K562 (cell line): Measurements from ENCODE around the gene PDE4D. TPM values are rescaled to one million over a fixed set of nuclear protein-coding genes. Genes with fewer than 3 reads are reported as not detected.
A peak's percentile ranks its signal among the peaks of the same experiment; 100 is the strongest.

ENCODE experiments used
- ATAC-seq: fragments of 200-7000 bp; cut with Tn5 transposase; 3 replicates; pipeline ENCODE4 v1.9.1; 2020; ENCODE audit warnings: moderate library complexity
- BruUV-seq: library from RNA; stranded (reverse); fragments of 400-500 nt; replicated peaks from 2 replicates; lab custom pipeline; 2021; lab: Mats Ljungman, UMichigan
- CTCF ChIA-PET: fragments of 300-600 bp; formaldehyde crosslinking; extraction: SDS; loops from one replicate; lab custom pipeline; 2021; ENCODE audit warnings: low intra/inter-chr PET ratio; lab: Yijun Ruan, JAX
- POLR2A ChIA-PET: fragments of 300-600, 350-650 bp; sonication (Branson Sonifier 250); formaldehyde crosslinking; extraction: SDS; loops from one replicate; lab custom pipeline; 2021; ENCODE audit warnings: antibody characterized with exemption, inconsistent platforms; lab: Yijun Ruan, JAX
- DNase-seq, 4 experiments: peaks; one replicate each; pipeline versions ENCODE4 v3.0.0 to v3.0.0-alpha.2; 2011 to 2018; ENCODE audit warnings: low spot score in 3 of 4, mixed read lengths in 3 of 4; ENCODE audit errors: extremely low read depth in 1 of 4
- FAIRE-seq: peaks from 2 replicates; lab custom pipeline; 2011; peaks lifted over from hg19 to GRCh38; lab: Jason Lieb, UNC
- H2AFZ ChIP-seq: 2 replicates; pipeline ENCODE4 v1.6.0; 2011; ENCODE audit warnings: low read depth, low read length, control low read depth, inconsistent platforms
- H3K27ac ChIP-seq: fragments of 200-600 bp; 3 replicates; pipeline ENCODE4 v1.8.0; 2011; ENCODE audit warnings: low read depth, mild to moderate bottlenecking, control low read depth, inconsistent platforms, low read length, moderate library complexity, mixed read lengths; ENCODE audit errors: extremely low read depth
- H3K27me3 ChIP-seq, 2 experiments: fragments of 300-600 bp in 1 of 2; 2 replicates in 1 of 2; 3 replicates in 1 of 2; pipeline versions ENCODE4 v1.6.0 to v1.8.0; 2011; ENCODE audit warnings: inconsistent platforms in 2 of 2, low read length in 2 of 2, mild to moderate bottlenecking in 1 of 2, mixed read lengths in 1 of 2, moderate library complexity in 1 of 2; ENCODE audit not compliant: control insufficient read depth in 2 of 2, insufficient read depth in 2 of 2
- H3K36me3 ChIP-seq: fragments of 300-600 bp; 3 replicates; pipeline ENCODE4 v1.8.0; 2011; ENCODE audit warnings: mild to moderate bottlenecking, low read length, inconsistent platforms; ENCODE audit not compliant: control insufficient read depth, insufficient read depth
- H3K4me1 ChIP-seq, 2 experiments: fragments of 200-600 bp in 1 of 2; replicated peaks in 1 of 2; 2 replicates in 1 of 2; 3 replicates in 1 of 2; pipeline versions ENCODE4 v1.5.1 to v1.8.0; 2011; ENCODE audit warnings: inconsistent platforms in 2 of 2, low read length in 2 of 2, mild to moderate bottlenecking in 1 of 2, mixed read lengths in 1 of 2, moderate library complexity in 1 of 2; ENCODE audit not compliant: control insufficient read depth in 2 of 2, insufficient read depth in 2 of 2
- H3K4me2 ChIP-seq: 2 replicates; pipeline ENCODE4 v1.6.1; 2011; ENCODE audit warnings: low read length, control low read depth, inconsistent platforms, mixed read lengths; ENCODE audit not compliant: insufficient read depth
- H3K4me3 ChIP-seq: fragments of 200-600 bp; sonication (generic), shearing (Covaris generic); 2 replicates; pipeline ENCODE4 v1.5.1; 2016; ENCODE audit warnings: control low read depth, inconsistent platforms
- H3K79me2 ChIP-seq: fragments of 200-600 bp; 3 replicates; pipeline ENCODE4 v1.8.0; 2011; ENCODE audit warnings: low read length, inconsistent platforms; ENCODE audit not compliant: control insufficient read depth, insufficient read depth
- H3K9ac ChIP-seq, 2 experiments: 2 replicates each; pipeline versions ENCODE4 v1.6.0 to v1.6.1; 2011; ENCODE audit warnings: low read depth in 2 of 2, low read length in 2 of 2, control low read depth in 1 of 2, inconsistent platforms in 1 of 2, mild to moderate bottlenecking in 1 of 2, mixed read lengths in 1 of 2; ENCODE audit not compliant: insufficient read depth in 1 of 2
- H3K9me1 ChIP-seq: one replicate; pipeline ENCODE4 v1.6.0; 2011; ENCODE audit warnings: inconsistent platforms, mild to moderate bottlenecking, low read length, moderate library complexity; ENCODE audit not compliant: control insufficient read depth, insufficient read depth
- H3K9me3 ChIP-seq: replicated peaks from 2 replicates; pipeline ENCODE4 v1.5.1; 2011; ENCODE audit warnings: low read depth, low read length, inconsistent platforms; ENCODE audit not compliant: control insufficient read depth, insufficient read depth
- H4K20me1 ChIP-seq: replicated peaks from 2 replicates; pipeline ENCODE4 v1.6.1; 2011; ENCODE audit warnings: low read length, inconsistent platforms, mixed read lengths; ENCODE audit not compliant: control insufficient read depth, insufficient read depth
- C11orf30 ChIP-seq: fragments of 450-650 bp; IDR thresholded peaks from 2 replicates; pipeline ENCODE4 v1.6.1; 2016; ENCODE audit warnings: low read depth, mild to moderate bottlenecking
- MAFF ChIP-seq: IDR thresholded peaks from 2 replicates; pipeline ENCODE4 v1.6.1; 2012; ENCODE audit warnings: low read length, improper control_type of control experiment
- MAFG ChIP-seq: fragments of 450-650 bp; conservative IDR thresholded peaks from 2 replicates; pipeline ENCODE4 v1.6.1; 2016; ENCODE audit warnings: missing genetic modification characterization, missing compliant biosample characterization
- MAFK ChIP-seq: IDR thresholded peaks from 2 replicates; pipeline ENCODE4 v1.6.1; 2011; ENCODE audit warnings: low read length, improper control_type of control experiment
- PML ChIP-seq: IDR thresholded peaks from 2 replicates; pipeline ENCODE4 v1.6.1; 2012; ENCODE audit warnings: low read length, inconsistent platforms
- SNRNP70 ChIP-seq: fragments of 200-400 bp; formaldehyde crosslinking; optimal IDR thresholded peaks from 2 replicates; pipeline ENCODE3; 2017; ENCODE audit warnings: low read depth, low read length
- ZNF316 ChIP-seq: fragments of 450-650 bp; IDR thresholded peaks from 2 replicates; pipeline ENCODE4 v1.6.1; 2016
- WGBS: fragments of 100-300 bp; shearing (Covaris generic); methylation state at CpG from one replicate; pipeline ENCODE4 v1.1.6; 2016; ENCODE audit warnings: low coverage, mixed read lengths; ENCODE audit not compliant: insufficient coverage; ENCODE audit errors: missing lambda C conversion rate; 5-methylcytosine and 5-hydroxymethylcytosine counted together
- in situ Hi-C: fragments of 300-500 bp; cut with MboI; formaldehyde crosslinking; loops from 4 replicates; pipeline ENCODE4 v1.15.0; 2018; ENCODE audit warnings: inconsistent platforms, mixed read lengths
- intact Hi-C: fragments of 100-400 bp; cut with micrococcal nuclease; formaldehyde crosslinking; loops from 2 replicates; pipeline ENCODE4 v1.14.2; 2022
- polyA plus RNA-seq, 8 experiments: library from polyadenylated mRNA; depleted of rRNA in 4 of 8; stranded (reverse) in 5 of 8; unstranded in 3 of 8; fragments of >200 nt; fragmentation: Nextera tagmentation in 2 of 8; fragmentation: Illumina TruSeq in 1 of 8; extraction: Ambion mirVana in 2 of 8; extraction: Trizol in 1 of 8; gene quantifications; 2 replicates each; pipeline versions ENCODE4 v1.2.1 to v1.2.3, GENCODE V29; 2011 to 2014; ENCODE audit warnings: inconsistent platforms in 1 of 8, missing spikeins in 1 of 8
- total RNA-seq, 7 experiments: library from RNA; depleted of rRNA in 6 of 7; stranded (reverse); fragments of >200 nt in 6 of 7; fragmentation: Illumina TruSeq in 2 of 7; extraction: Trizol in 2 of 7; gene quantifications; 2 replicates each; pipeline versions ENCODE4 v1.2.1 to v1.2.3, GENCODE V29; 2011 to 2021; ENCODE audit warnings: low replicate concordance in 1 of 7
- TF ChIP-seq, protein P1 (sequence below): fragments of 450-650 bp; IDR thresholded peaks from 2 replicates; pipeline ENCODE4 v1.7.1; 2018; ENCODE audit warnings: mild to moderate bottlenecking, low read depth; ENCODE audit not compliant: partially characterized antibody
- TF ChIP-seq, protein P2 (sequence below), 2 experiments: fragments of 450-650 bp; conservative IDR thresholded peaks; 2 replicates each; pipeline ENCODE4 v1.6.1; 2017; ENCODE audit warnings: mild to moderate bottlenecking in 2 of 2, moderate library complexity in 2 of 2

The PDE4D gene
- total and polyA plus RNA-seq, 9 of the 15 experiments (the other 6 are each of a cell fraction or from before 2014, with no cell fraction given): 0.04 to 0.46 (median 0.13) TPM

DNA sequence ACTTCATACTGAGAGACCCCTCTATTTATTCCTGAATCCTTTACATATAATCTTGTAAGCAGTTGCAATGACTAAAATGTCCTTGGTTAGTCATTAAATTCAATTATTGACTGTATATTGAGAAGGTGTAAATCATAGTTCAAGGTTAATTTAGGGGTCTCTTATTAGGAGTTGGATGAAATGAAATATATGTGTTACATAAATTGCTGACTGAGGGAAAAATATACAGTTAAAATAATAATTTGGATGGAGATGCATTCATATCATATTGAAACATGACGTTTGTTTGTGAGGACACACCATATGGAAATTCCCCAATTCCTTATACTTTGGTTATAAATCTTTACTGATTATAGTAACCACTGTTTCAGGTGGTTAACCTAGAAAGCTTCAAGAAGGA, 430.6 kb downstream of the PDE4D start:
- WGBS: 20% methylated on average over 1 of the region's 1 CpG
- no peak for ATAC-seq
- intact Hi-C loops: no loop called here
- no peak overlapping the region for H3K9ac ChIP-seq
- no peak overlapping the region for H3K4me3 ChIP-seq
- DNase-seq: no peak
- H3K9me3 ChIP-seq: no peaks in the 10 kb centered on the region
- CTCF ChIA-PET: no interaction called here
- TF ChIP-seq ZNF316 (peak; percentile 77), C11orf30 (peak; percentile 47; the same call in 1 of the 2 replicates), MAFG (peak; percentile 38; the same call in 1 of the 2 replicates), PML (no peak), MAFK (peak; percentile 68), SNRNP70 (no peak), MAFF (peak; percentile 75)
- TF ChIP-seq, protein P1, sequence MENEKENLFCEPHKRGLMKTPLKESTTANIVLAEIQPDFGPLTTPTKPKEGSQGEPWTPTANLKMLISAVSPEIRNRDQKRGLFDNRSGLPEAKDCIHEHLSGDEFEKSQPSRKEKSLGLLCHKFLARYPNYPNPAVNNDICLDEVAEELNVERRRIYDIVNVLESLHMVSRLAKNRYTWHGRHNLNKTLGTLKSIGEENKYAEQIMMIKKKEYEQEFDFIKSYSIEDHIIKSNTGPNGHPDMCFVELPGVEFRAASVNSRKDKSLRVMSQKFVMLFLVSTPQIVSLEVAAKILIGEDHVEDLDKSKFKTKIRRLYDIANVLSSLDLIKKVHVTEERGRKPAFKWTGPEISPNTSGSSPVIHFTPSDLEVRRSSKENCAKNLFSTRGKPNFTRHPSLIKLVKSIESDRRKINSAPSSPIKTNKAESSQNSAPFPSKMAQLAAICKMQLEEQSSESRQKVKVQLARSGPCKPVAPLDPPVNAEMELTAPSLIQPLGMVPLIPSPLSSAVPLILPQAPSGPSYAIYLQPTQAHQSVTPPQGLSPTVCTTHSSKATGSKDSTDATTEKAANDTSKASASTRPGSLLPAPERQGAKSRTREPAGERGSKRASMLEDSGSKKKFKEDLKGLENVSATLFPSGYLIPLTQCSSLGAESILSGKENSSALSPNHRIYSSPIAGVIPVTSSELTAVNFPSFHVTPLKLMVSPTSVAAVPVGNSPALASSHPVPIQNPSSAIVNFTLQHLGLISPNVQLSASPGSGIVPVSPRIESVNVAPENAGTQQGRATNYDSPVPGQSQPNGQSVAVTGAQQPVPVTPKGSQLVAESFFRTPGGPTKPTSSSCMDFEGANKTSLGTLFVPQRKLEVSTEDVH: no peak
- TF ChIP-seq, protein P2, sequence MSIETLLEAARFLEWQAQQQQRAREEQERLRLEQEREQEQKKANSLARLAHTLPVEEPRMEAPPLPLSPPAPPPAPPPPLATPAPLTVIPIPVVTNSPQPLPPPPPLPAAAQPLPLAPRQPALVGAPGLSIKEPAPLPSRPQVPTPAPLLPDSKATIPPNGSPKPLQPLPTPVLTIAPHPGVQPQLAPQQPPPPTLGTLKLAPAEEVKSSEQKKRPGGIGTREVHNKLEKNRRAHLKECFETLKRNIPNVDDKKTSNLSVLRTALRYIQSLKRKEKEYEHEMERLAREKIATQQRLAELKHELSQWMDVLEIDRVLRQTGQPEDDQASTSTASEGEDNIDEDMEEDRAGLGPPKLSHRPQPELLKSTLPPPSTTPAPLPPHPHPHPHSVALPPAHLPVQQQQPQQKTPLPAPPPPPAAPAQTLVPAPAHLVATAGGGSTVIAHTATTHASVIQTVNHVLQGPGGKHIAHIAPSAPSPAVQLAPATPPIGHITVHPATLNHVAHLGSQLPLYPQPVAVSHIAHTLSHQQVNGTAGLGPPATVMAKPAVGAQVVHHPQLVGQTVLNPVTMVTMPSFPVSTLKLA (conservative IDR thresholded peaks at IDR 0.05): no peak
- POLR2A ChIA-PET: no interaction called here
- FAIRE-seq: no peak
- H3K79me2 ChIP-seq: no peaks in the 10 kb centered on the region
- no peaks in the 10 kb centered on the region for H3K4me1 ChIP-seq
- in situ Hi-C loops: no loop called here
- no peaks in the 10 kb centered on the region for H3K9me1 ChIP-seq
- H3K27ac ChIP-seq: no peak overlapping the region
- no peaks in the 10 kb centered on the region for H3K27me3 ChIP-seq
- no peak overlapping the region for H3K4me2 ChIP-seq
- H4K20me1 ChIP-seq: no peaks in the 10 kb centered on the region
- no peaks in the 10 kb centered on the region for H3K36me3 ChIP-seq
- no TSS peak for BruUV-seq
- no peak overlapping the region for H2AFZ ChIP-seq
